ENCODE data around the gene GADL1.

Gene GADL1

DNA sequence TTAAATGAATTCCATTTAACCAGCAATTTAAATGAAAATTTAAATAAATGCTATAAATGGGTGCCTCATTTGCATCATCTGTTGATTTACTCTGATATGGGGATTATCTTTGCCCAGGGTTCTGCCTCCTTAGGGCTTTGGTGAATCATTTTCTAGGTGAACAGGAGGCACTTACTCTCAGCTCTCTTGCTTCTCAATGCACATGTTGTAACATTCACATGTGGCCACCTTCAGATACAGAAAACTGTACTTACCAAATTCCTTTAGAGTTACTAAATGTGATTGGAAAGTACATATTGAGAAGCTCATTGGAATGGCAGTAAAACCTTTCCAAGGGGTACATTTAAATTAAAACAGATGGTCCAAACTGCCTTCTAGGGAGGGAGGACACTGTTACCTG is 20.8 kb downstream of the GADL1 start:
- FAIRE-seq, result no peak

DNA sequence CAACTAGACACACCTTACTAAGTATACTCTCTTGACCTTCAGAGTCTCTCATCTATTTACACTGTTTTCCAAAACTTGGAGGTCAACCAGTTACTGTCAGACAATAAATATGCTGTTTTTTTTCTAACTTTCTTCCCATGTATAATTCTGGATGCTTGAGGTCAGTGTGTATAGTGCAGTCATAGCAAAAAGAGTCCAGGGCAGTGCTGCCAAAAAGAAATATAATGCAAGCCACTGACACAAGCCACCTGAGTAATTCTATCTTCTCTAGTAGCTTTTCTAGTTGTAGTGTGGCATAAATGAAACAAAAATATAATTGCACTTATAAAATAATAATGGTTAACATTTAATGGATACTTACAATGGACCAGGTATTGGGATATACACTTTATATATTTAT is 21.6 kb downstream of the GADL1 start:
- no peak for FAIRE-seq

DNA sequence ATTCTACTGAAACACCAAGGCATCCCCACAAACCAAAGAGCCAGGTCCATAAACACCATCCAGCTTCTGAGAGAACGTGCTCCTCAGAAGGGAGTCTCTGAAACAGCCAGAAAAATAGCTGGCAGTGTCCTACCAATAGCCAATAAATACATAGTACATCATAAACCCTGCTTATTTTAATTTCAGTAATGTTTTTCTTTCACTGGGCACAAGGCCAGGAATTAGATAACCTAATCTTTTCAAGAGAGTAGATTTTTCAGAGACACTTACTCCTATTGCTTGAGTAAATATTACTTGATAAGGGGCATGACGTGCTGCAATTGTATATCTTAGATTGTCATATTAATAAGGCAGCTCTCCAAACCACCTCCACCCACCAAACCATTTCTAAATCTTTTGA is 22.7 kb downstream of the GADL1 start:
- no peak for FAIRE-seq

DNA sequence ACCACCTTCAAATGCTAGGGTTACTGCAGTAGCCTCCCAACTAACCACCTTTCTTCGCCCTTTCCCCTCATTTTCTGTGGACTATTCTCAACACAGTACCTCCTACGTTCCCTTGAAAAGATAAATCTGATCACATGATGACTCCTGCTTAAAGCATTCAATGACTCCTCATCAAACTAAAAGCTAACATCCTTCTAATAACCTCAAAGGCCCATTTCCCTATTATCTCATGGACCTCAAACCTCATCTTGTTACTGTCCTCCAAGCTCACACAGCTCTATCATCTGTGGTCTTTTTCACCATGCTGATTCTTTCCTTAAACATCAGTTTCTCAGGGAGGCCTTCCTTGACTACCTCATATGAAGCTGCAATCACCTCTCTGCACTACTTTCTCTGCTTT is 29.6 kb downstream of the GADL1 start:
- no peak for FAIRE-seq

DNA sequence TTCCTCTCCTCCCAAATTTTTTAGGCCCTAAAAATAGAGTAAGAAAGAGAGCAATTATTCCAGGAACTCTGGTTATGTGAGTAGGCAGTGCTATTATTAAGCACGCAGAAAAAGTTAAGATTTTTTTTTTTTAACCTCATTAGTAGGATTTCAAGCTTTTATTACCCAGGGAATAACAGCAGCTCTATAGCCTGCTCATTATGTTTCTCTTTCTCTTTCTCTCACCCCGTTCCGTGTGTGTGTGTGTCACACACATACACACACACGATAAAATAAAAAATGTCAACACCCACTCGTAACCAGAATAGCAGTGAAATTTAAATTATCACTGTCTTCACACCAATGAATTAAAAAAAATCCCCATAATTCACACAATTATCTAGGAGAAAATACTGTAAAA is 30.3 kb downstream of the GADL1 start:
- FAIRE-seq, result no peak

DNA sequence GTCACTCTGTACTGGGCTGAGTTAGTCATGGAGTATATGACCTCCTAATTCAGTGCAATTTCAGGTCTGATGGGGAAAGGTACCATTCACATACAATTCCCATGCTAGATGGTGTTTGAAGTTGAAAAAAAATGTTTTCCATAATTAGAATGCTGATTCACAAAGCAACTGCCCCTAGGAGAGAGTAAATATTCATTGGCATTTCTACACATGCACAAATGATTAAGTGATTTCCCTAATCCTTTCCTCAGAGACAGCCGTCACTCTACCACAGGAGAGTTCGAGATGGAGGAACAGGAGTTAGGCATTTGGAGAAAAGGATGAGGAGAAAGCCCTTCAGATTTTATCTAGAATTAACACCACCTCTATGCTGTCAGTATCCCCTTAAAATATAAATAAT is 32.5 kb downstream of the GADL1 start:
- FAIRE-seq, result no peak

DNA sequence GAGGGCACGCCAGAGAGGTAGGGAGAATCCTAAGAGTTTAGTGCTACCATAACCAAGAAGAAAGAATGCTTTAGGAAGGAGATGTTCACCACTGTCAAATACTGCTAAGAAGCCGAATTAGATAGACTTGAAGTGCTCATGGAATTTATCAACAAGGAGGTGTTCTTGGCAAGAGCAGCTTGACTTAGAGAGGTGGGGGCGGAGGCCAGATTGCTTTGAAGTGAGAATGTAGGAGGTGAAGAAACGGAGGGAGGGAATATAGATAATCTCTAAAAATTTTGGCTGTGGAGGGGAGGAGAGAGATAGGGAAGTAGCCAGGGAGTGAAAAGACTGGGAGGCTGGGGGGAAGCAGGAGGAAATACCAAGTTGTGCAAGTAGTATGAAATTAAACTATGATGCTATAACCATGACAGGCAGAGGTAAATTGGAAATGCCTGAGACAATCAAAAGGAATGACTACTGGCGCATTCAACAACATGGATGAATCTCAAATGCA is 35.5 kb downstream of the GADL1 start:
- FAIRE-seq, result no peak

DNA sequence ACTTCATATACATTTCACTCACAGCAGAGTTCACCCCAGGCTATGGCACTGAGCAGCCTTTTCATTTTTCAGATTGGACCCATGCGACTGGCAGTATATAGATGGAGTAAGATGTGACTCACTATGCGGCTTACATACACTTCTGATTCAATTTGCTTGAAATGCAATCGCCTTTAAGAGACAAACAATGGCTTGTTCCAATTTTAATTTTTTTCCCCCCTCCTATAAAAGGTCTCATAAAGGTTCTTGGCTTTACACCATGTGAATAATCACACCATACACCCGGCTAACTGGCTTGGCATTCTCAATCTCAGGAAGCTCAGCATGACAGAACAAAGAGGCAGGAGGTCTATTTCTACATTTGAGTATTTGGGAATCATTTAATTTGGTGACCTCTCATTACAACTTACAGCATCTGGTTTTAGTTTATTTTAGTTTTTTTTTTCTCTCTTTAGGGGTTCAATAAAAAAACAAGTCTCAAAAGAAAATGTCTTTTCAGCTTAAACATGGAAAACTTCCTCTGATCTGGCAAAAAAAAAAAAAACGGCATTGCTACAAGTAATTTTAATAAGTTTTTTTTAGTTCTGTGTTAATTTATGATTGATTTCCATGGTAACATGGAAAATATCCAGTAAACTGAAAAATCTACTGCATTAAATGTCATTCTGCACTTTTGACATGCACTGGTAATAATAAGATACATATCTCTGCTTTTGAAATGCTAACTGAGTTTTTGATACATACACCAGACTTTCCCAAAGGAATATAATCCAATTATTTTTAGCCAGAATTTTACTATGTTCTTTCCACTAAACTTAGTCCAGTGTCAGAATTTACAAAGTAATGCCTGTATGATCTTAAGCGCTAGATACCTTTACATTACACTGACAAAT is 38.8 kb downstream of the GADL1 start:
- no peak for FAIRE-seq

DNA sequence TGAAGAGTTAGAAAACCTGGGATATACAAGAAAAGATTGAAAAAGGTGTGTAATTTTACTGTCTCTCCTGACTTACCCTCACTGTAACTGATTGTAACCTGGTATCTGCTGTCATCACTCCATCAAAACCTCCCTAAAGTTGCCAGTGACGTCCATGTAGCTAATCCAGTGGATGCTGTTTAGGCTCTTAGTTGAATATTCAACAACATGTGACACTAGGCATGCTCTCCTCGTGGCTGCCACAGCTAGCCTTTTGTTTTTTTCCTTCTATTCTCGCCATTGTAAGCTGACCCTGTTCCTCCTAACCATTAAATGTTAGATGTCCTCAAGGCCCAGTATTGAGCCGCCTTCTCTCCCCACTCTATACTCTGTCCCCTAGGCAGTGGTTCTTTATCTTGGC is 41.6 kb downstream of the GADL1 start:
- no peak for FAIRE-seq

DNA sequence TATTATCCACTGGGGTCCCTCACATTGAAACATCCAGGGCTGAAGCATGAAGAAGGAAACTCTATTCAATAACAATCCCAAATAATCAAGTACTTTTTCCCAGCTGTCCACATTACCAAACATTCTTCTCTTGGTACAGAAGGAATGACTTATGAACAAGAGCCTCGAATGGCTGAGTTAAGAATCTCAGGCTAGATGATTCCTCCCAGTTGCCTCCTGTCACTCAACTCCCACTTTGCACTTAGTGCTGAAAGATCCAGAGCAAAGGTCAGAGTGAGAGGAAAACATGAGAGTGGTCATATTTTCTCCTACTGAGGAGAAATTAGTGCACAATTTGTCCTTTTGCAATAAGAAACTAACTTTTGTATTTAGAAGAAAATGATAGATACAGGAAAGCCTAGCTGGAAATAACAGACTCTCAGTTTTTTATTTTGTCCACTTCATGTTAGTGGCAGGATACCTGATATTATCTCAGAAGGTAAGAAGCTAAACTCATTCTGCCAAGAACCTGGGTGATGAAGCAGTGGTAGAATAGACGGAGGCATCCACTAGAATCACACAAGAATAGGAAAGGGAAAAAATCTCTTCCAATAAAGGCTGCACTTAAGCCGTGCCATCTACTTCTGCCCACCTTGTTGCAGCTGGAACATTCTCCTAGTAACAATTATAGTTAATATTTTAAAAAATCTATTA is 46.2 kb downstream of the GADL1 start:
- FAIRE-seq, result no peak

DNA sequence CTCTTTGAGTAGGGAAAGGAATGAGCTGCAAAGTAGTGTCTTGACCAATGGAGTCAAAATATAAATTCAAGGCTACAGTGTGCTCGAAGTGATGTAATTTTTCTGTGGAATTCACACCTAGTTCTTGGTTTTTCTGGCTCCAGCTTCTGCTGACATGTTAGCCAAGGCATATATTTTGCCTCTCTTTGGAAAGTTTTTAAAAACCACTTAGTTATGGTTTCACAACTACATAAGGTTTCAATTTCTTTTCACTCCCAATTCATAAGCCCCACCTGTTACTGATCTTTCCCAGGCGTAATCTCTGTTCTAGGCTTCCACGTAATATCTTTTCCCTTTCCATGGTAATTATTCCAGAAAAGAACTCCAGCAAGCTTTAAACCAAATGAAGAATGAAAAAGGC is 46.9 kb downstream of the GADL1 start:
- no peak for FAIRE-seq

DNA sequence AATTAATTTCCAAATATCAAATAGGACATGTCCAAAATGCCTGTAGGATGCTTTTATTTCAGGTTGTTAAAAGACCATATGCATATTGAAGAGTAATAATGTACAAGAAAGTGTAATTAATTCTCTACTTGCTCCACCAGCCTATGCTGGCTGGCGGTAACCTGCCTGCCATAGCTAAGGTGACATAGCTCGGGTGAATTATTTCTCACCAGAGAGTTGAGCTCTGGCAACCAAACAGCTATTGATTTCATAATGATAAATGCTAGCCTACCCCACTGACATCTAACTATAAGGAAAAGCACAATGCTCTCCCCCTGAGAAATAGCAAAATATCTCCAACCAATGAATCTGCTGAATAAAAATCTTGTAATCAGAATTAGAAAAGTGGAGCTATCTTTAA is 48.9 kb downstream of the GADL1 start:
- no peak for FAIRE-seq

DNA sequence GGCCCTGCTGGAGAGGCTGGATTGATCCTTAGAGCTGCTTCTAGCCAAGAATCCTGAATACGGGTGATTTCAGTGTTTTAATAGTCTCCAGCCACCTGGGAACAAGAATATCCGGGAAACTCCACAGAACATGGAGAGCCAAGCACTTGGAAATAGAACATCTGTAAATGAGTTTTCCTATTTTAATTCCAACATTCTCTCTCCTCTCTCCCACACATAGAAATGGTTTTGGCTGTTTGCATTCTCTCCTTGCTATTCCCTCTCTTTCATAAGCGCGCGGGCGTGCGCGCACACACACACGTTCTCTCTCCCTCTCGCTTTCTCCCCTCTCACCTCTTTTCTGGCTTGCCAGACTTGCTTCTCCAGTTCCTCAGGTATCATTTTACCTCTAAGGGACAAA is 50.6 kb downstream of the GADL1 start:
- no peak for FAIRE-seq

DNA sequence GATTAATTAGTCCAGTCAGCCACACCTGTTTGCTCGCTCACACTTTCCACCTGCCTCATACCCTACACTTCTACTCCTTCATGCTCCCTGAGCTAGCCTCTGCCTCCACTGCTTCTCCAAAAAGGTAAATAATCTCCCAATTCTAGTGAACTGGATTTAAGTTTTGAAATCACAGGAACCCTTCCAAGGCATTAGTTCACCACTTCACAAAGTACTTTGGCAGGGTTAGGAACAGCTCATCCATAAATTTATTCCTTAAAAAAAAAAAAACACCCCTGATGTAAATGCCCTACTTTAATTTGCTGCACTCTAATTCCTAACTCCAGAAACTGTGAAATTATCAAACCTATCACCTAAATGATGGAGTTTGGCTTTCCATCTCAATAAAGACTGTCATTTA is 58.3 kb downstream of the GADL1 start:
- no peak for FAIRE-seq

DNA sequence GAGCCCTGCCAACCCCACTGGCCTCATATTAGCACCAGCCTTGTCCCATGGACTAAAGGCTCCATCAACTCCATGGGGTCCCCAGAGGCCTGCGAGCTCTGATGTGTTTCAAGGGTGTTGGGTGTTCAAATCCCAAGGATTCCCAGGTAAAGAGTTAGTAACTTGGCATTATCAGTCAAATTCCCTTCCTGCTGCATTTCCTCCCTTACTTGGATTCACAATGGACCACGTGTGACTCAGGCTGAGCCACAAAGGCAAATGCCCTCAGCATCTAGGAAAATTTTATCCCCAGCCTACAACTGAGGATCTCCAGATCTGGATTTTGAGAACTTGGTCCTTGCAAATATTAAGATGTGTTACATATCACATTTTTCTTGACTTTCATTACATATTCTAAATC is 58.8 kb downstream of the GADL1 start:
- no peak for FAIRE-seq

DNA sequence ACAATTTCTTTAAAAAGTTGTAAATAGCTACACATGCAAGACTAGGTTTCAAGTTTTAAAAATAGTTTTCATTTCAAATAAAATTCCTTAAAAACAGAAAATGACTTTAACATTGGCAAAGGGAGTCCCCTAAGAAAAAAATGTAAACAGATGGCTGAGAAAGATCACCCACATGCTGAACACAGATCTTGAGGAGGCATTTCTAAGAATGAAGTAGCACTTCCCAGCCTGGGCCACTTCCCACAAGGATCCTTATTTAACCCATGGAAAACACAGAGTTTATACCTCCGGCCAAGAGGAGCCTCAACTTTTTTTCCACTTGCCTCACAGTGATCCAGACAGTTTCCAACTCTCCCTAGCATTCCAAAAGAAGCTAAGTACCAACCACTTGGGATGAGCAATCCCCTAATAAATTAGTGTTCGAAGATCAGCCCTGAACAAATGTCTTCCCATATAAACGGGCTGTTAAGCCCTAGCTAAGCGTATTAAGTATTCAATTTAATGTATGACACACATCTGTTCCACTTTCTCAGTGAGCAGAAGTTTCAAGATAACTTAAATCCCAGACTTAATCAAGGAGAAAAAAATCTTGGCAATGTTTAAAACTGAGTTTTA is 61.4 kb downstream of the GADL1 start:
- FAIRE-seq, result no peak

DNA sequence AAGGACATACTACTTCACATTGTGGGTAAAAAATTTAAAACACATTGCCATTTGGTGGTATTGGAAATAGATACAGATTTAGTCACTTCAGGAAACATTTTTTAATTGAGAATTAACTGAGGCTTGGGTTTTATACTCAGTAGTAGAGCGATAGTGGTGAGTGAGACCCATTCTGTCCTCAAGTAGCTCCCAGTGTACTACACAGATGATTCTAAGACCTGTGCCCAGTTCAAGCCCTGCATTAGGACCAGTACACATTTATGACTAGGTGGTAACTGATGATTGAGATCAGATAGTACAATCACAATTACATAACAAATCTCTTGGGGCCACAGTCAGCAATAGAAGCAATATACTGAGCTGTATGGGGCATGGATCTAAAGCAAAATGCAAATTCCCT is 67.4 kb downstream of the GADL1 start:
- FAIRE-seq, result no peak

DNA sequence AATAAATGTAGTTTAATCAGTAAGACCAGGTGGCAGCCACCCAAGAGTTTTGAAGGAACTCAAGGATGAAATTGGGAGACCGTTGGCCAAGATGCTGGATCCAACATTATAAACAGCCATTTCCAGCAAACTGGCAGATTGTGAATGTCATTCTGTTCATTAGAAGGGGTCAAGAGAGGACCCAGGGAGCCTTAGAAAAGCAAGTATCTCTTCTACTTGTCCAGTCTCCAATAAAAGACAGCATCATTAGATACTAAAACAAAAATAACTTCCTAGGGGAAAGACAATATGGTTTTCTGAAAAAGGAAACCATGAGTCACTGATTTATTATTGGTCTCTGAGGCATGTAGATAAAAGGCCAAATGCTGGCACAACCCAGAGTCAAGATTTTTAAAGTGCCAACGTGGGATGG is 67.9 kb downstream of the GADL1 start:
- FAIRE-seq, result no peak

DNA sequence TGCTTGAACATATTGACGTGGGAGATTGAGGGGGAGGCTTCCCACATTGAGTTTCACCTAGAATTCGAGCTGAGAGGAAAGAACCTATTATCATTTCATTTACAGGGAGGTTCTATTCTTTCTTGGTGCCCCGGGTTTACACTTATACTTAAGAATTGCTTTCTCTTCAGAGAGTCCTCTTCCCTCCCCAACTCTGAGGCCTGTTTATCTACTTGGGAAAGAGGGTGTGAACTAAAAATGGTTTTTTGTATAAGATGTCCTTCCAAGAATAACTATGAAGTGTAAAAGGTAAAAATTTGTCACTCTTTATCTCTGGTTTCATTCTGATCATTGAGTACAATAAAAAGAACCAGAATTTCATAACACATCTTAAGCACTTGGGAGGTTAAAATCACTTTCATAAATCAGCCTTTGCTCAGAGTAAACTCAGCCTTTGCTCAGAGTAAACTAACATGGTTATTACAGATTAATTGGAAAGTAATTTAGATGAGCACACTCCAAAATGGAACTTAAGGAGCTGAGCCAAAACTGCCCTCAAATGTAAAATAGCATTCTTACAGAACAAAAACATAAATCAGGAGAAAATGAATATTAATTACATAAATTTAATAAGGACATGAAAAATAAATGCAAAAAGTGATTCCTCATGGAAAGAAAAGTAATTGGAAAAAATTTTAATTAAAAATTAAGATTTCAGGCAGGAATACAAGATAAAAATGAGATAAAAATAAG is 75.2 kb downstream of the GADL1 start:
- FAIRE-seq, result no peak

DNA sequence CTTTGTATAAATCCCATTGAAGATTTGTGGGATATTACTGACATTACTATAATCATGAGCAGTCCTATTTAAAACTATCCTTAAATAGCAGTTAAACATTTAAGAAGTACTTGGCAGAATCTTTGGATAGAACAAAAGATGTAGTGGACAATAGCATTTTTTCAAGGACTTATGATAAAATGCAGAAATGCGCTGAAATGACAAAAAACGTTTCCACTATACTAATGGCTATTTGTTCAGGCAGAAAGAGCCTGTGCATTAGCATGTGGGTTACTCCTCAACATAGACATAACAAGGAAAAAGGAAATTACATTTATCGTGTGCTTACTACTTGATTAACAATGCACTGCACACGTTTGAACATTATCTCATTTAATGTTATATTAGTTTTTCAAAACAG is 80.7 kb downstream of the GADL1 start:
- no peak for FAIRE-seq

DNA sequence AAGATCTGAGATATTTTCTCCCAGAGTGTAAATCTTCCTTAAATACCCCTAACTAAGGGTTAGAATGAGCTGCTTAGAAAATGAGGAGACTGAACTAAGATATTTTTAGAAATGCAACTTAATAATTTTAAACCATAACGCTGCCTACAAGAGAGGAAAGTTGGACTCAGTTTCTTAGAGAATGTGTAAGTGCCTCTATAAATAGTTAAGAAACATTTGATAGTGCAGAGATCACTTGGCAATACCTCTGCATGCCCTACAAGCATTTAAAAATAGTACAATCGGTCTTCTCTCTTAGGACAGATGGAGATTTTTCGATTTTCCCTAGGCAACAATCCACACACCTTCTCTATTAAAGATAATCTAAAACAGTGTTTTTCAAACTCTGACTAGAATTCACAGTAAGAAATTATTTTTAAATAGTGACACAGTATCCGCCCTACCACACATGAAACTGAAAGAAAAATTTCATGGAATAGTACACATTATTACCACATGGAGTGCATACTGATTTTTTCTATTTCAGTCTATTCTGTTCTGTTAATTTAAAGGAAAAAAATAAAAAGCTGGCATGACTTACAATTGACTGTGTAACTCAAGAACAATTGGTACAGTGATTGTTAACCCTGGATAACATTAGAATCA is 83.2 kb downstream of the GADL1 start:
- no peak for FAIRE-seq

DNA sequence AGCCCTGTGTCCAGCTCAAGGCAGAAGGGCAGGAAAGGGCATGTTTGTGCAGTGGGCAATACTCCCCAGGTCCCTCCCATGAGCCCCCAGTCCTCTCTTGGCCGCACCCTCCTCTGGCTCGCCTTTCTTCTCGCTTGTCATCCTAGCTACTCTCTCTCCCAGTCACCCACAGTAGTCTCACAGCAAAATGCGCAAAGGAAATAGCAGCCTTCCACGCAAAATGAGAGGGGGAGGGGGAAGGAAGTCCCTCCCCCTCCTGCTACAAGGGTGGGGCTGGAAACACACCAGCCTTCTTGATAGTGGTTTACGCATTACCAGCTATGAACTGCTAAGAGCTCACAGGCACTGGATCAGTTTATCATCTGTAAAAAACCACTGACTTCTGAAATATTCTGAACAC is 83.8 kb downstream of the GADL1 start:
- no peak for FAIRE-seq

DNA sequence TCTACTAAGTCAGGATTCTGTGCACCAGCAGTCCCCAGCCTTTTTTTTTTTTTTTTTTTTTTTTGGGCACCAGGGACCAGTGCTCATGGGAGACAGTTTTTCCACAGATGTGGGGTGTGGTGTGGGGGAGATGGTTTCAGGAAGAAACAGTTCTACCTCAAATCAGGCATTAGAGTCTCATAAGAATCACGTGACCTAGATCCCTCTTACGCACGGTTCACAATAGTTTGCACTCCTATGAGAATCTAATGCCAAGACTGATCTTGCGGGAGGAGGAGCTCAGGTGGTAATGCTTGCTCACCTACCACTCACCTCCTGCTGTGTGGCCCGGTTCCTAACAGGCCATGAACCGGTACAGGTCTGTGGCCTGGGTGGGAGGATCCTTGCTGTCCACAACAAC is 88.8 kb downstream of the GADL1 start:
- no peak for FAIRE-seq

Data from A204.1 (cell line).